Muscle layer of duodenum (tissue), 2 donors: ENCODE measurements around the gene MICAL2.

Experiments used
- H3K27ac ChIP-seq: one replicate; pipeline ENCODE4 v1.7.0; 2013; ENCODE audit warnings: mild to moderate bottlenecking, low read length
- H3K27me3 ChIP-seq: one replicate; pipeline ENCODE4 v1.7.0; 2013; ENCODE audit warnings: low read depth, mild to moderate bottlenecking, control low read depth, low read length
- H3K36me3 ChIP-seq, 2 donors: one replicate each; pipeline ENCODE4 v1.7.0; 2013; ENCODE audit warnings: low read length in 2 of 2, control low read depth in 1 of 2, mild to moderate bottlenecking in 1 of 2; ENCODE audit not compliant: insufficient read depth in 2 of 2, control insufficient read depth in 1 of 2
- H3K4me1 ChIP-seq, 2 donors: one replicate each; pipeline ENCODE4 v1.7.0; 2013; ENCODE audit warnings: low read length in 2 of 2, mild to moderate bottlenecking in 2 of 2, control low read depth in 1 of 2, moderate library complexity in 1 of 2; ENCODE audit not compliant: insufficient read depth in 2 of 2, control insufficient read depth in 1 of 2
- H3K4me3 ChIP-seq, 2 donors: one replicate each; pipeline ENCODE4 v1.7.0; 2013; ENCODE audit warnings: low read length in 2 of 2, low read depth in 1 of 2, mild to moderate bottlenecking in 1 of 2
- H3K9me3 ChIP-seq, 2 donors: one replicate each; pipeline ENCODE4 v1.7.0; 2013; ENCODE audit warnings: low read length in 2 of 2, control low read depth in 1 of 2, mild to moderate bottlenecking in 1 of 2; ENCODE audit not compliant: control insufficient read depth in 1 of 2
- donor health status: healthy.

The MICAL2 gene

DNA sequence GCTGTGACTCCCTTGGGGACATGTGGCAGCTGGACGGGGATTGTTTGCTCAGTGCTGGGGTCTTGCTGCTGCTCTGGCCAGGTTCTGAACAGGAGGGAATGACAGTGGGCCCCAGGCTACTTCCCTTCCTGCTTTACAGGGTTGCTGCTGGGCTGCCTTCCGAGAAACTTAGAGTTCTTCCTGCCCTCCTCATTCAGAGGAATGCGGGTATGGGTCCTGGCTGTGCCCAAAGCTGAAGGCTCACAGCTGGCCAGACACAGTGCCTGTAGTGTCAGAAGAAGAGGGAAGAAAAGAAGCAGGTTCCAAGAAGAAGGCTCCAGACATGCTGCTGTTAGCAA, 158.7 kb downstream of the MICAL2 start:
- H3K4me1 ChIP-seq, result peaks cover 0 to 10% of the 10 kb centered on the region in 2 donors
- H3K27me3 ChIP-seq, result no peaks in the 10 kb centered on the region
- H3K4me3 ChIP-seq, result no peak overlapping the region
- no peaks in the 10 kb centered on the region for H3K9me3 ChIP-seq
- no peak overlapping the region for H3K27ac ChIP-seq
- H3K36me3 ChIP-seq, result no peaks in the 10 kb centered on the region

DNA sequence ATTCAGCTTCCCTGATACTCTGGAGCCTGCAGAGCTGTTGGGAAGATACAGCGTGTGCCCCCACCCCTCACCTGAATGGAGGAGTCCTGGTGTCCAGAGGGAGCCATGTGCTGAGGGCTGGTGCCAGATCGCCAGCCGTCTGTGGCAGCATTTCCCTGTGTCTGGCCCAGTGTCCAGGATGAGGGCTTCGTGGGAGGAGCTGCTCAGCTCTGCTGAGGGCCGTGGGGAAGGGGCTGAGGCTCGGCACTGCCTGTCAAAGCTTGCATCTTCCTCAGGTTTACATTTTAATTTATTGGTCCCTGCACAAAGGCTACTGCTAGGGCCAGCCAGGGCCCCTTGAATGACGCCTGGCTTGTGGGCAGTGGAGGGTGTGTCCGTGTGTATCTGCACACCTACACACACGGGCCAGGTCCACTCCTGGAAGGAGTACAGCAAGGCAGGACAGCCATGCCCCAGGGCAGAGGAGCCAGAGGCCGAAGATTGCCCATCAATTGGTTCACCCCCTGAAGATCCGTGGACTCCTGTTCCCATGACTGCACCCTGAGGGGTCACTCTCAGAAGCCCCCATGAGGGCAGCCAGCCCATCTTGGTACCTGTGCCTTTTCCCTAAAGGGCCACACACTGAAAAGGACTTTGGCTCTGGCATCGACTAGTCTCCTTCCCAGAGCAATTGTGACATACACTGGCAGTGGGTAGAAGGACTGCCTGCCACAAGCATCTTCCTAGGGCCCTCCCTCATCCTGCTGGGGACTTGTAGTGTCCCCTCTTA, 159.2 kb downstream of the MICAL2 start:
- H3K4me3 ChIP-seq, result no peak overlapping the region
- no peak overlapping the region for H3K27ac ChIP-seq
- no peaks in the 10 kb centered on the region for H3K9me3 ChIP-seq
- no peaks in the 10 kb centered on the region for H3K36me3 ChIP-seq
- H3K27me3 ChIP-seq, result no peaks in the 10 kb centered on the region
- H3K4me1 ChIP-seq, result peaks cover 0 to 10% of the 10 kb centered on the region in 2 donors

DNA sequence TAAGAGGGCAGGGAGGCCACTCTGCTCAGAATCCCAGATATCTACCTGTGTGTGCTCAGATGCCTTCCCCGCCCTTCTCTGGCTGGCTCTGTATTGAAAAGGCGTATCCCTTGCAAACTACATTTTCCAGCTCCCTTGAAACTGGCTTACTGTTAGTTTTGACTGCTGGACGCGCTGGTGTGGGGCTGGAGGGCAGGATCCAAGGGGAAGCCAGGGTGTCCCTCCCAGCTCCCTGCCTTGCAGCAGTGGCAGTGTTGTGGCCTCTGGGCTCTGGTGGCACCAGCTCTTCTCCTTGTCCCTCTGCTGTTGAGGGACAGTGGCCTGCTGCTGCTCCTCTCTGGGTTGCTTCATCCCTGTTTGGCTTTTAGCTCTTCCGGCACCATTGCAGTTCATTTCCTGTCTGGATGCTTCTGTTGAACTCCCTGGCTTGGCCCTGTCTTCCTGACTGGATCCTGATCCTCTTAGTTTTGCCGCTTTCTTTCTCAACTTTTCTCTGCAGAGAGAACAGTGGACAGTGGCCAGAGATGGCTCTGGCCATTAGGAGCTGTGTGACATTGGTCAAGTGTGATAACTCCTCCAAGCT, 159.9 kb downstream of the MICAL2 start:
- H3K36me3 ChIP-seq, result no peaks in the 10 kb centered on the region
- H3K4me3 ChIP-seq, result no peak overlapping the region
- H3K4me1 ChIP-seq, result peaks cover 0 to 10% of the 10 kb centered on the region in 2 donors
- H3K27ac ChIP-seq, result no peak overlapping the region
- H3K9me3 ChIP-seq, result no peaks in the 10 kb centered on the region
- no peaks in the 10 kb centered on the region for H3K27me3 ChIP-seq

DNA sequence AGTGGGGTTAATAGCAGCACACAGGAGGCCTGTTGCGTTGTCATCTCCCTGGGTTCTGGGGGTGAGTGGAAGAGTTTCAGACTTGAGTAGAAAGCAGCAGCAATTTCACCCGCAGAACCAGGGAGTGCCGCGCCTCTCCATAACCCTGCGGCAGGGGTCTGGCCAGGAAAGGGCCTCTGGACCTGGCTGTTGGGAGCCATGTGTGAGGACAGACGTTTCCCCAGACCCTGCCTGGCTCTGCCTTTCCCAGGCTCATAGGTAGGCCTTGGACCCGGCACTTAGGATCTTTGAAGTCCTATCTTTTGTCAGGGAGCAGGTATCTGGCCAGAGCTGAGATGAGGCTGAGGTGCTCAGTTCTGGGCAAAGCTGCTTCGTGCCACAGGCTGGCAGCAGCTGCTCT, 160.4 kb downstream of the MICAL2 start:
- H3K4me3 ChIP-seq, result no peak overlapping the region

DNA sequence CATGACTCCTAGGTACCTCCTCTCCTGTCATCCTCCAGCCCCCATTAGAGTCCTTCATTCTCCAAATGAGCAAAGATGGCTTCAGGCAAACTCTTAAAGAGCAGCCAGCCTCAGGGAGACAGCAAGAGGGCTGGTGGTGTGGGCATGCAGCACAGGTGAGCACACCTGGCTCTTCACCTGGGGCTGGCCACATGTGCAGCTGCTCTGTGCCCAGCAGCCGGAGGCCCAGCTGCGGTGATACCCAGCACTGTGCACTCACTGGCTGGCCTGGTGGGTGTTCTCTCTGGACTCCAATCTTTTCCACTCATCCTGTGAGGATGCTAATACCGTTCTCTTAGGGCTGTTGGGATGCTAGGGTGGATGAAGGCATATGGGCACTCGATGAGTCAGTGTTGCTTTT, 160.9 kb downstream of the MICAL2 start:
- peaks cover 0 to 10% of the 10 kb centered on the region in 2 donors for H3K4me1 ChIP-seq
- no peaks in the 10 kb centered on the region for H3K9me3 ChIP-seq
- no peak overlapping the region for H3K4me3 ChIP-seq
- no peaks in the 10 kb centered on the region for H3K36me3 ChIP-seq
- H3K27ac ChIP-seq, result no peak overlapping the region
- no peaks in the 10 kb centered on the region for H3K27me3 ChIP-seq

More for the DNA sequence above, 160.4 kb downstream of the MICAL2 start:
- Histone ChIP-seq H3K27me3 (no peaks in the 10 kb centered on the region), H3K4me1 (peaks cover 0 to 10% of the 10 kb centered on the region in 2 donors), H3K27ac (no peak overlapping the region), H3K36me3 (no peaks in the 10 kb centered on the region), H3K9me3 (no peaks in the 10 kb centered on the region)

DNA sequence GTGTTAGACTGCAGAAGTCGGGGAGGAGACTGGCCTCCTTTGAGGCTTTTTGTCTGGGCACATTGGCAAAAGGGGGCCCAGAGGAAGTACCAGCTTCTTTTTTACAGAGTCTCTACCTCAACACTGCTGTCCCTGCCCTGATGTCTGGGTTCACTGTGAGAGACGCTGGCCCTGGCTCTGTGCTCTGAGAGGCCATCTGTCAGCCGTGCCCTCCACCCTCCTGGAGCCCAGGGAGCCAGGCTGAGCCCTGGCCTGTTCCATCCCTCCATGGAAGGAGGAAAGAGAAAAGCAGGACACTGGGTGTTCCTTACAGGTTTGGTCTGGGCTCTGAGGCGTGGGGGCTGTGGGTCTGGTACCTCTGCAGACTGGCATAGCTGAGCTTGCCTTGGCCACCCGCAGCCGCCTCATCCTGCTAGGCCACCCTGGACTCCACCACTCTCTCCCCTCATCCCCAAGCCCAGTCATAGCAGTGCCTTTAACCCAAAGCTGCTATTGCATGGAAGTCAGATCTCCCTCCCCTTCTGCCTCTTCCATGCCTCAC, 161.5 kb downstream of the MICAL2 start:
- Histone ChIP-seq H3K4me1 (peaks cover 0 to 10% of the 10 kb centered on the region in 2 donors), H3K4me3 (no peak overlapping the region), H3K9me3 (no peaks in the 10 kb centered on the region), H3K36me3 (no peaks in the 10 kb centered on the region), H3K27ac (no peak overlapping the region), H3K27me3 (no peaks in the 10 kb centered on the region)

DNA sequence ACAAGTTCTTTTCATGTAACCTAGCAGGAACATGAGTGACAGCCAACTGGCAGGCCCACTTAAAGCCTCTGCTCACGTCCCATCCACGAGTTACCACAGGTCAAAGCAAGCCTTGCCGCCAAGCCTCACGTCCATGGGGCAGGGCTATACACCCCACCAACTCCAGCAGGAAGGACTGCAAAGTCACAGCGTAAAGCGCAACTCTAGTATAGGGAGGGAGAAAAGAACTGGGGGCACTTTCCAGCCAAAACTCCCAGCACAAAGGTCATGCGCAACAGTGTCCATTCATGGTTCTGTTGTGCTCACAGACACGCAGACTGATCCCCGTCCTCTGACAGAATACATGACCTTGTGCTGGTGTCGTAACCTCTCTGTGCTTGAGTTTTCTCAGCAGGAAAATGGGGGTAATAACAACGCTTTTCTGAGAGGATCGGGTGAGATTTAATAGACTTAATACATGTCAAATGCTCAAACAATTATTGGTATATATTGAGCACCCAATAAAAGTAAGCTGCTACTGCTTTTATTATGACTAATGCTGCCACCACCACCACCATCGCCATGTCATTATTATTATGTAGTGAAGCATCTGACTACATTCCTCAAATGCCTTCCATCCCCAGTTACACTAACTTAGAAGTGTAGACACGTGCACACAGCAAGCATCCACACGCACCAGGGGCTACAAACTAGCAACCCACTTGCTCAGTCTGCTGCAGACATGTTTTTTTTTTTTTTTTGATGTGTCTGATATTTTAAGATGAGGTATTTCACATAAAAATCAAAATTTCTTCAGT, 162.6 kb downstream of the MICAL2 start:
- no peak overlapping the region for H3K4me3 ChIP-seq
- H3K27me3 ChIP-seq, result no peaks in the 10 kb centered on the region
- H3K9me3 ChIP-seq, result no peaks in the 10 kb centered on the region
- no peaks in the 10 kb centered on the region for H3K36me3 ChIP-seq
- H3K4me1 ChIP-seq, result peaks cover 0 to 10% of the 10 kb centered on the region in 2 donors
- no peak overlapping the region for H3K27ac ChIP-seq

DNA sequence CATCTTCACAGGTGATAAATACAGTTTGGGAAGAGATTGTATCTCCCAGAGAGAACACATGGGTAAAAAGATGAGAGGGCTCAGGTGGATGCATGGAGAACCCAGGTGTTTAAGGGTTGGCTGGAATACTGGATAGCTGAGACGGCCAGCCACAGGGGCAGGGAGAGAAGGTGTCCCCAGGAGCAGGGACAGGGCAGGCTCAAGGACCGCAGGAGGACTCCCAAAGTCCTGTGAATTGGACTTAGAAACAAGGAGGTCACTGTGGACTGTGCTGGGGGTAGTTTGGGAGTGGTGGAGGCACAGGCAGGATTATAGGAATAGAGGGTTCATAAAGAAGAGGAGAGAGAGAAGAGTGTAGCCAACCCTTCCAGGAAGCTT, 163.2 kb downstream of the MICAL2 start:
- Histone ChIP-seq H3K27me3 (no peaks in the 10 kb centered on the region), H3K27ac (no peak overlapping the region), H3K36me3 (no peaks in the 10 kb centered on the region), H3K4me3 (no peak overlapping the region), H3K9me3 (no peaks in the 10 kb centered on the region), H3K4me1 (peaks cover 0 to 10% of the 10 kb centered on the region in 2 donors)

DNA sequence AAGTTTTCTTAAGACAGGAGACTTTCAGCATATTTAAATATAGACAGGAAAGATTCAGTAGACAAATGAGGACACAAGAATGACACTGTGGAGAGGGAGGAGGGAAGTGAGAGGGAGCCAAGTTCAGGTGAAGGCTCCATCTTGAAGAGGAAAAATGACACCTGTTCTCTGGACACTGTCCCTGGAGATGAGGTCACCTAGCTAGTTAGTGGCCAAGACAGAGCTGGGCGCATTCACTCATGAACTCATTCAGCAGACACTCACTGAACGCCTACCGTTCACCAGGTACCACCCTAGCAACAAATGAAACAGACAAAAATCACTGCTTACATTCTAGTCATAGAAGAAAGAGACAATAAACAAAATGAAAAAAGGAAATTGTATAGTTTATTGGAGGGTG, 163.7 kb downstream of the MICAL2 start:
- H3K27me3 ChIP-seq, result no peaks in the 10 kb centered on the region
- H3K27ac ChIP-seq, result no peak overlapping the region
- peaks cover 0 to 8% of the 10 kb centered on the region in 2 donors for H3K4me1 ChIP-seq
- H3K36me3 ChIP-seq, result no peaks in the 10 kb centered on the region
- no peaks in the 10 kb centered on the region for H3K9me3 ChIP-seq
- H3K4me3 ChIP-seq, result no peak overlapping the region

DNA sequence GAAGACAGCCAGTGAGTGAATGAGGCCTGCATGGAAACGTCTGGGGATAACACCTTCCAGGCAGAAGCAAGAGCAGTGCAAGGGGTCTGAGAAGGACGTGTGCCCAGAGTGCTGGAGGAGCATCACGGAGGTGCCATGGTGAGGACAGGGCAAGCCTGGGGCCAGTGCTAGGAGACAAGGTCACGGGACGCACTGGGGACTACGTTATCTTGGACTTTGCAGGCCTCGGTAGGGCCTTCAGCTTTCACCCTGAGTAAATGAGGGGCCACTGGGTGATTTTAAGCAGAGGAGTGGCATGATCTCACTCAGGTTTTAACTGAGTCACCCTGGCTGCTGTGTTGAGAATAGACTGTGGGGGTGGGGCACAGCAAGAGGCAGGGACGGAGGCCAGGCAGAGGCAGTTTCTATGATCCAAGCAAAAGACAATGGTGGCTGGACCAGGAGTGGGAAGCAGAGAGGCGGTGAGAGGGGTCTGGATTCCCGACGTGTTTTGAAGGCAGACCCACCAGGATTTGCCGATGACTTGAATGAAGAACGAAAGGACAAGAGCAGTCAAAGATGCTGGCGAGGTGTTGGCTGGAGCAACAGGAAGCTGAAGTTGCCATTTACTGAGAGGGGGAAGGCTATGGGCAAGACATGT, 164.3 kb downstream of the MICAL2 start:
- H3K27ac ChIP-seq, result no peak overlapping the region
- H3K4me1 ChIP-seq, result peaks cover 0 to 2% of the 10 kb centered on the region in 2 donors
- no peaks in the 10 kb centered on the region for H3K36me3 ChIP-seq
- H3K4me3 ChIP-seq, result no peak overlapping the region
- no peaks in the 10 kb centered on the region for H3K9me3 ChIP-seq
- H3K27me3 ChIP-seq, result no peaks in the 10 kb centered on the region

DNA sequence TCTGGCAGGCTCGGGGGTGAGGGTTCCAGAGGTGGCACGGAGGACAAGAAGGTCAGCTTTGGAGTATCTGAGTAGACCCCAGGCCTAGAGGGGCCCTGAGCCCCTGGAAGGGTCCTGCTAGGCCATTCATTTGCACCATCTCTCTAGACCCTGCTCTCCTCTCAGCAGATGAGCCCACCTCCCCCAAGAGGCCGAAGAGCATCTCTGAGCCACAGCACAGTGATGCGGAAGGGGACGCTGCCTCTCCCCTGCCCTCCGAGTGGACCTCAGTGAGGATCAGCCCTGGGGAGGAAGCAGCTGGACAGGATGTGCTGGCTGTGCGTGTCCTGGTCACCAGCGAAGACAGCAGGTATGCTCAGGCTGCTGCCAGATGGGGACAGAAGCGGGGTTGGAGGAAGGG, 165.4 kb downstream of the MICAL2 start:
- Histone ChIP-seq H3K27me3 (no peaks in the 10 kb centered on the region), H3K4me1 (no peaks in the 10 kb centered on the region)

More for the DNA sequence above, 165.4 kb downstream of the MICAL2 start:
- Histone ChIP-seq H3K4me3 (no peak overlapping the region), H3K9me3 (no peaks in the 10 kb centered on the region), H3K27ac (no peak overlapping the region), H3K36me3 (no peaks in the 10 kb centered on the region)
